Suprapubic skin (tissue), 4 donors: ENCODE measurements around the gene CHN2. TPM values are rescaled to one million over a fixed set of nuclear protein-coding genes. Genes with fewer than 3 reads are reported as not detected.

Experiments used
- DNase-seq, 2 donors: peaks; one replicate each; pipeline ENCODE4 v3.0.0-alpha.2; 2019; ENCODE audit warnings: low spot score in 2 of 2
- H3K27ac ChIP-seq: fragments of 200-600 bp; sonication (generic); one replicate; pipeline ENCODE4 v1.5.1; 2019
- H3K27me3 ChIP-seq: fragments of 200-600 bp; sonication (generic); one replicate; pipeline ENCODE4 v1.5.1; 2019
- H3K36me3 ChIP-seq: fragments of 200-600 bp; sonication (generic); one replicate; pipeline ENCODE4 v1.5.1; 2019
- H3K4me1 ChIP-seq: fragments of 200-600 bp; sonication (generic); one replicate; pipeline ENCODE4 v1.5.1; 2019
- H3K4me3 ChIP-seq: fragments of 200-600 bp; sonication (generic); one replicate; pipeline ENCODE4 v1.5.1; 2019; ENCODE audit warnings: mild to moderate bottlenecking
- H3K9me3 ChIP-seq: fragments of 200-600 bp; sonication (generic); one replicate; pipeline ENCODE4 v1.5.1; 2019
- EP300 ChIP-seq: sonication (generic); formaldehyde crosslinking; IDR thresholded peaks from one replicate; pipeline ENCODE4 v1.6.1; 2017; ENCODE audit warnings: antibody characterized with exemption
- POLR2A ChIP-seq, 2 donors: fragments of 450-650 bp; IDR thresholded peaks; one replicate each; pipeline ENCODE4 v1.6.1; 2017; ENCODE audit warnings: antibody characterized with exemption in 2 of 2, mild to moderate bottlenecking in 2 of 2, moderate library complexity in 2 of 2
- POLR2AphosphoS5 ChIP-seq, 3 donors: sonication (generic); formaldehyde crosslinking; IDR thresholded peaks; one replicate each; pipeline ENCODE4 v1.6.1; 2017; ENCODE audit warnings: antibody characterized with exemption in 3 of 3
- WGBS: methylation state at CpG from one replicate; pipeline ENCODE4 v1.1.5; 2018; 5-methylcytosine and 5-hydroxymethylcytosine counted together
- total RNA-seq, 4 donors: library from RNA; depleted of rRNA; stranded (reverse); fragments of >200 nt; gene quantifications; one replicate each; pipeline ENCODE4 v1.1.0, GENCODE V29; 2016
- TF ChIP-seq, protein P1 (sequence below), 2 donors: fragments of 200-600 bp in 1 of 2; fragments of 450-650 bp in 1 of 2; sonication (generic) in 1 of 2; IDR thresholded peaks; one replicate each; pipeline ENCODE4 v1.5.1; 2016 to 2019; ENCODE audit warnings: antibody characterized with exemption in 2 of 2, mild to moderate bottlenecking in 1 of 2, moderate library complexity in 1 of 2

Gene CHN2
- total RNA-seq, 4 donors from 2014 or later, result 3.3 to 9.6 (median 6.2) TPM

DNA sequence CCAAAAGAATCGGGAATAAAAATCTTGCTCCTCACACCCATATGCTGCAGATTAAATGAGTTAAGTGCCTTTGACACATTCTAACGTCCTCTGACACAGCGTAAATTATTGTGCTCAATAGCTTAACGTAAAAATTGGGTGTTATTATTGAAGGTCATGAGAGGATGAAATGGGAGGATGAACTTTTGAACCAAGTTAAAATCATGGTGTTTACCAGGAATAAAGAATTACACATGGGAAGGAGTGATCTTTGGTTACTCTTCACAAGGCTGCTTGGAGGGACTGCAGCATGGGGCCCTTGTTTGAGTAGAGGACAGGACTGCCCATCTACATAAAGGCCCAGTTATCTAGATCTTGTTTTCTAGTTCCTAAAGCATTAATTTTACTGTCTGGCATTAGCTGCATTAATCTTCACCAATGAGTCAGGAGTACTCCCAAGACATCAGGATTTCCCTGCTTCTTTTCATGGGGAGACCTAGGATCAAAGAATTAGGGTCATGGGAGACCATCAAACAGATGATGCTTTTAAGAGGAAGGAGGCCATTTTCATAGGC, 284.2 kb downstream of the CHN2 start:
- H3K36me3 ChIP-seq, result no peaks in the 10 kb centered on the region
- no peak overlapping the region for H3K4me3 ChIP-seq
- WGBS, result 85% methylated on average over 4 of the region's 4 CpGs
- no peak for DNase-seq
- no peak overlapping the region for H3K27ac ChIP-seq
- no peaks in the 10 kb centered on the region for H3K4me1 ChIP-seq
- H3K9me3 ChIP-seq, result no peaks in the 10 kb centered on the region
- no peaks in the 10 kb centered on the region for H3K27me3 ChIP-seq
- TF ChIP-seq POLR2A (IDR thresholded peaks at IDR 0.05), result no peak
- TF ChIP-seq EP300, result no peak
- TF ChIP-seq POLR2AphosphoS5 (IDR thresholded peaks at IDR 0.05), result no peak
- TF ChIP-seq, protein P1, sequence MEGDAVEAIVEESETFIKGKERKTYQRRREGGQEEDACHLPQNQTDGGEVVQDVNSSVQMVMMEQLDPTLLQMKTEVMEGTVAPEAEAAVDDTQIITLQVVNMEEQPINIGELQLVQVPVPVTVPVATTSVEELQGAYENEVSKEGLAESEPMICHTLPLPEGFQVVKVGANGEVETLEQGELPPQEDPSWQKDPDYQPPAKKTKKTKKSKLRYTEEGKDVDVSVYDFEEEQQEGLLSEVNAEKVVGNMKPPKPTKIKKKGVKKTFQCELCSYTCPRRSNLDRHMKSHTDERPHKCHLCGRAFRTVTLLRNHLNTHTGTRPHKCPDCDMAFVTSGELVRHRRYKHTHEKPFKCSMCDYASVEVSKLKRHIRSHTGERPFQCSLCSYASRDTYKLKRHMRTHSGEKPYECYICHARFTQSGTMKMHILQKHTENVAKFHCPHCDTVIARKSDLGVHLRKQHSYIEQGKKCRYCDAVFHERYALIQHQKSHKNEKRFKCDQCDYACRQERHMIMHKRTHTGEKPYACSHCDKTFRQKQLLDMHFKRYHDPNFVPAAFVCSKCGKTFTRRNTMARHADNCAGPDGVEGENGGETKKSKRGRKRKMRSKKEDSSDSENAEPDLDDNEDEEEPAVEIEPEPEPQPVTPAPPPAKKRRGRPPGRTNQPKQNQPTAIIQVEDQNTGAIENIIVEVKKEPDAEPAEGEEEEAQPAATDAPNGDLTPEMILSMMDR (IDR thresholded peaks at IDR 0.05), result no peak

DNA sequence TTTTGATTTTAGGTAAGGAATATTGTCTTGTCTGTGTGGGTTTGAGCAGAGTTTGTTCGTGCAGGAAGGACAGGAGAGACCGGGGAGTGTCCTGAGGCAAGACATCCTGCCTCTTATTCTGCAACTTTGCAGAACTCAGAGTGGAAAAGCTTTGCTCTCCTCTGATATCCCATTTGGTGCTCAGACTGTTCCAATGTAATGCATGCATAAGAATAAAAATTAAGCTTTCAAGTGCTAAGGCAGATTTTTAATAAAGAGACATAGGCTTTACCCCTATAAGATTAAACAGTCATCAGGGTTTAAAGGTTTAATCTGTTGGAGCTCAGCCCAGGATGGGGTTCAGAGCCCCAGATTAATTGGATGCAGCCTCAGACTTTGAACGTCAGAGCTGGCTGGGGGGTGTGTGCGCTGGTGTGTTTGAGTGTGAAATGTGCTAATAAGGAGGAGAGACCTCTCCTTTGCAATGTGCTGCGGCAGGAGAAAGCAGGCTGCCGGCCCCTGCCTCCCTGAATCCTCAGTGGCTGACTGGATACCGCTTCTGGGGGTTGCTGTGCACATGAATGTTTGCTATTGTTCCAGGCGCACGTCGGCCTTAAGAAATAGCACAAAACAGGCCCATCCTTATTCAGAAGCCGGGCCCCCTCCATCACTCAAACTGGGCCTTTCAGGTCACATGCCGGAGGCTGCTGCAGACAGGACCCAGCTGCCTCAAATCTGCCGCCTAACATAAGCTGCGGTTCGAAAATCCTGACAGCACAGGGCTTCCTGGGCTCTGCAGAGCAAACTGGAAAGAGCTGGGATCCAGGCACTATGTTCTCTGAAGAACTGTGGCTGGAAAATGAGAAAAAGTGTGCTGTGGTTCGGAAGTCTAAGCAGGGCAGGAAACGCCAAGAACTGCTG, 285.0 kb downstream of the CHN2 start:
- DNase-seq, result no peak
- H3K4me1 ChIP-seq, result no peaks in the 10 kb centered on the region
- no peak for TF ChIP-seq POLR2AphosphoS5 (IDR thresholded peaks at IDR 0.05)
- TF ChIP-seq, protein P1 (IDR thresholded peaks at IDR 0.05), result no peak
- TF ChIP-seq POLR2A (IDR thresholded peaks at IDR 0.05), result no peak
- TF ChIP-seq EP300, result no peak
- no peaks in the 10 kb centered on the region for H3K27me3 ChIP-seq
- no peaks in the 10 kb centered on the region for H3K36me3 ChIP-seq
- H3K27ac ChIP-seq, result no peak overlapping the region
- WGBS, result 67% methylated on average over 14 of the region's 17 CpGs
- no peak overlapping the region for H3K4me3 ChIP-seq
- no peaks in the 10 kb centered on the region for H3K9me3 ChIP-seq

DNA sequence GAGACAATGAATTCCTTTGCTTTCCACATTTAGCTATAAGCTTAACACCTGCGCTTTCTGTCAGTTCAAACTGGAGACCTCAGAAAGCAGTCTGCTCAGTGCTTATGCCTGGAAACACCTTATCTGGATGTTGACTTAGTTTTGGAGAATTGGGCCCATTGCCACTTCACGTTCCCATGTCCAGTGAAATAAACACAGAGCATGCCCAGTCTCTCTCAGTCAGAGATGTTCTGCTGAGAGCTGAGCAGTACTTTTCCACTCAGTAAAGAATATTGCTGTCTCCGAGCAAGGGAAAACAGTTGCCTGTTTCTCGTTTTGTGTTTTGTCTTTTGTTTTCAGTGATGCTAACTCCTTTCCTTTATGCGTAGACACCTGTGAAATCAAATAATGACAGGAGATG, 285.9 kb downstream of the CHN2 start:
- 86% methylated on average over 5 of the region's 5 CpGs for WGBS
- no peak overlapping the region for H3K4me3 ChIP-seq

DNA sequence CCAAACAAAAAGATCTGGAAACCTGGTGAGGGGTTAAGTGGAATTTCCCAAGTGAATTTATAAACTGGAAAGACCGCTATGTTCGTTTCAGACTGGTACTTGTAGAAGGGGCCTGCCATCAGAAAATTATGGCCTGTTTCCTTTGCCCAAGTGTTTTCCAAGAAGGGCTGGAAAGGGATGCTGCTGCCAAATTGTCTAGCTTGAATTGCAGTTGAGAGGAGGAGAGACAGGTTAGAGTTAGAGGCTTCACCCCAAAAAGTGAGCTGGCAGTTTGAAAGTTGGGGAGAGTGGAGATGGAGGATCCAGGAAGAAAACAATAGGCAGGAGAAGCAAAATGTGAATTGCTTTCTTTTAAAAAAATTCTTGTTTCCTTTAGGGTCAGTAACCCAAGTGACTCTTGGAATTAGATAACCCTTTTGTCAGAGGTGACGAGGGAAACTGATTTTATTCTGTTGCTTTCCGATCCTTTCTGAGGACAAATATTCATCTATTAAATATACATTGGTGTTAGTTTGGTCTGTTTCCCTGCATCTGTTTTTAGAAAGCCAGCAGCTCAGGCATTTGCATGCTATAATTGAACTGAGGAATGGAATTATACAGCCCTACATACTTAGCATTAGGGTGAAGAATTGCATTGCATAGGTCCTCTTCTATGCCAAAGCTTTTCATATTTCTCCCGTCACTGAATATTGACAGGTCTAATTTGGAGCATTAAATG, 286.5 kb downstream of the CHN2 start:
- 62% methylated on average over 5 of the region's 5 CpGs for WGBS
- Histone ChIP-seq H3K27me3 (no peaks in the 10 kb centered on the region), H3K4me1 (no peaks in the 10 kb centered on the region), H3K27ac (no peak overlapping the region), H3K4me3 (no peak overlapping the region), H3K36me3 (no peaks in the 10 kb centered on the region), H3K9me3 (no peaks in the 10 kb centered on the region)
- DNase-seq, result no peak
- TF ChIP-seq, protein P1 (IDR thresholded peaks at IDR 0.05), result no peak
- TF ChIP-seq POLR2AphosphoS5 (IDR thresholded peaks at IDR 0.05) (no peak), EP300 (no peak), POLR2A (IDR thresholded peaks at IDR 0.05) (no peak)

More for the DNA sequence above, 285.9 kb downstream of the CHN2 start:
- Histone ChIP-seq H3K27me3 (no peaks in the 10 kb centered on the region), H3K36me3 (no peaks in the 10 kb centered on the region), H3K27ac (no peak overlapping the region), H3K9me3 (no peaks in the 10 kb centered on the region), H3K4me1 (no peaks in the 10 kb centered on the region)
- no peak for DNase-seq
- no peak for TF ChIP-seq EP300
- no peak for TF ChIP-seq POLR2AphosphoS5 (IDR thresholded peaks at IDR 0.05)
- TF ChIP-seq POLR2A (IDR thresholded peaks at IDR 0.05), result no peak
- TF ChIP-seq, protein P1 (IDR thresholded peaks at IDR 0.05), result no peak

DNA sequence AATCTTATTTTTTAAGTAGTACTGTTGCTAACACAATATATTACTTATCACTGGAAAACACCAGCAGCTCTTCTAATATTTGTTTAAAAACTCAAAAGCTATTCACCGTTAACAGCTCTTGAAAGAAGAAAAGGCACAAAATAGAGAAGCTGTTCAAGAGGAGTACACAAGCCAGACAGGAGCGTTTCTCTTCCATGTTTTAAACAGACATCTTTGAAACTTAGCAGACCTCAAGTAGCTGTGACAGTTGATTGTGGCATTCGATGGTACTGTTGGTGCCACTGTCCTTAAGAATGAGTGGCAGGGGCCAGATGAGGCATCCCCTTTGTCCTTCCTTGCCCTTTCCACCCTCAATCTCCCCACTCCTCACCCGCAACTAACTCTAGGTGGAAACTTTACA, 287.5 kb downstream of the CHN2 start:
- H3K9me3 ChIP-seq, result no peaks in the 10 kb centered on the region
- no peaks in the 10 kb centered on the region for H3K36me3 ChIP-seq
- no peak overlapping the region for H3K27ac ChIP-seq
- TF ChIP-seq POLR2A (IDR thresholded peaks at IDR 0.05), result no peak
- TF ChIP-seq, protein P1 (IDR thresholded peaks at IDR 0.05), result no peak
- TF ChIP-seq EP300, result no peak
- no peak overlapping the region for H3K4me3 ChIP-seq
- H3K4me1 ChIP-seq, result no peaks in the 10 kb centered on the region
- DNase-seq, result no peak
- no peaks in the 10 kb centered on the region for H3K27me3 ChIP-seq
- 90% methylated on average over 4 of the region's 4 CpGs for WGBS
